ENCODE data around the gene FLAD1. TPM values are rescaled to one million over a fixed set of nuclear protein-coding genes. Genes with fewer than 3 reads are reported as not detected.

FLAD1 gene
- total RNA-seq, 1 experiment from 2014 or later = 72.8 TPM

GRCh38 chr1:154990276-154990675, 7.1 kb downstream of the FLAD1 start:
- in situ Hi-C loops (cut with HindIII; ENCODE audit: low pct_unique_long_range_greater_than_20kb, low sequenced_read_pairs) = no loop called here
- H3K4me3 ChIP-seq (ENCODE audit: low read depth in 2 of 2, low read length in 2 of 2) = no peak overlapping the region
- peaks cover 5% of the 10 kb centered on the region for H3K4me1 ChIP-seq (ENCODE audit: control insufficient read depth, insufficient read depth, low read length)
- DNase-seq (ENCODE audit: low read depth, low spot score) = no peak
- H3K9me3 ChIP-seq (ENCODE audit: control insufficient read depth, insufficient read depth, low read depth, low read length) = no peaks in the 10 kb centered on the region
- no peak for ATAC-seq
- ChIA-PET CTCF (no interaction called here), POLR2A (no interaction called here)
- no peak overlapping the region for H3K27ac ChIP-seq (ENCODE audit: low read length)
- TF ChIP-seq REST (IDR thresholded peaks at IDR 0.05; ENCODE audit: insufficient read depth in 1 of 2, low read depth in 2 of 2, low read length in 1 of 2) (no peak), SIN3A (IDR thresholded peaks at IDR 0.05; ENCODE audit: borderline replicate concordance, insufficient read depth, low read depth, low read length) (no peak), TCF7L2 (IDR thresholded peaks at IDR 0.05; ENCODE audit: low read depth, low read length) (no peak), CTCF (IDR thresholded peaks at IDR 0.05) (no peak), POLR2AphosphoS5 (IDR thresholded peaks at IDR 0.05; ENCODE audit: low read depth, low read length) (no peak)
- peaks cover 4% of the 10 kb centered on the region; the same call in 1 of the 2 replicates for H3K36me3 ChIP-seq (ENCODE audit: control insufficient read depth, insufficient read depth, low read length)
- no peaks in the 10 kb centered on the region for H3K27me3 ChIP-seq (ENCODE audit: control insufficient read depth, insufficient read depth, low read length)
- intact Hi-C loops (cut with micrococcal nuclease; ENCODE audit: unreplicated experiment) = no loop called here
- no TSS peak for BruUV-seq (replicated peaks)

DNA sequence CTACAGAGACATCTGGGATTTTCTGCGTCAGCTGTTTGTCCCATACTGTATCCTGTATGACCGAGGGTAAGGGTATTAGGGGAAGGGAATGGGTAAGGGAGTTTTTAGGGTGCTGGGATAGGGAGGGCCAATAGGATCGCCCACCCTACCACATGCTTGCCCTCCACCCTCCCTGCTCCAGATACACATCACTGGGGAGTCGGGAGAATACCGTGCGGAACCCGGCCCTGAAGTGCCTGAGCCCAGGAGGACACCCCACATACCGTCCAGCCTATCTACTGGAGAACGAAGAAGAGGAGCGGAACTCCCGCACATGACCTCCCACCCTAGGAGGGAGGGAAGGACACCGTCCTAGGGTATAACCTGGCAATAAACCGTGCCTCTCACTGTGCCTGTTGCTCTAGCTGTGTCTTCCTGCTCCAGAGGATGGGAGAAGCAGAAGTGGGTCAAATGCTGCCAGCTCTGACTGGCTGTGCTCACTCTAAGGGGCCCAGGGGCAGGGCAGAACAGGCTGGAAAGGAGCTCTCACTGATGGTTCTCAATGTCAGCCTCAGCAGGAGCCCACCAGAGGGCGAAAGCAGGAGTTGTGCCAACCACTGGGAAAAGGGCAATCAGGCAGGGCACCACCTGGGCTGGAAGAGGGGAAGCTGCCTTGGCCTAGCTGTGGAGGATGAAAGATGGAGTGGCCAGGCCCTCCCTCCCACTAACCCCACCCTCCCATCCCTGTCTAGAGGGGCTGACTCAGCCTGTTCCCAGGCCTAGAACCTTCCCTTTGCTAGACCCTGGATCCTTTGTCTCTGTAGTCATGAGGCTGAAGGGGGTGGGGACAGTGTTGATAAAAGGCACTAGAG, 9.8 kb downstream of the FLAD1 start:
- TF ChIP-seq TCF7L2 (IDR thresholded peaks at IDR 0.05; ENCODE audit: low read depth, low read length) (no peak), POLR2AphosphoS5 (IDR thresholded peaks at IDR 0.05; ENCODE audit: low read depth, low read length) (peak; percentile 31; the same call in 1 of the 2 replicates)
- H3K9me3 ChIP-seq (ENCODE audit: control insufficient read depth, insufficient read depth, low read depth, low read length) = no peaks in the 10 kb centered on the region
- DNase-seq (ENCODE audit: low read depth, low spot score) (no peak), ATAC-seq (peak; percentile 54)
- peaks cover 4% of the 10 kb centered on the region; the same call in 1 of the 2 replicates for H3K36me3 ChIP-seq (ENCODE audit: control insufficient read depth, insufficient read depth, low read length)
- CTCF ChIA-PET = interaction anchor here (0.6 to 1.2 kb wide), 4 partner anchors 19 to 24 kb away, joined by 3 to 7 read pairs (median 5); no protein-coding TSS in a partner anchor
- in situ Hi-C loops (cut with HindIII; ENCODE audit: low pct_unique_long_range_greater_than_20kb, low sequenced_read_pairs) (no loop called here), intact Hi-C loops (cut with micrococcal nuclease; ENCODE audit: unreplicated experiment) (no loop called here)
- no peak overlapping the region for H3K4me3 ChIP-seq (ENCODE audit: low read depth in 2 of 2, low read length in 2 of 2)
- BruUV-seq (replicated peaks) = no TSS peak
- H3K4me1 ChIP-seq (ENCODE audit: control insufficient read depth, insufficient read depth, low read length) = peaks cover 8% of the 10 kb centered on the region
- H3K27ac ChIP-seq (ENCODE audit: low read length) = no peak overlapping the region
- POLR2A ChIA-PET = interaction anchor here (0.6 to 1.6 kb wide), 3 partner anchors 8 to 23 kb away, joined by 3 to 12 read pairs (median 3); partner anchors contain the start of gene FLAD1
- H3K27me3 ChIP-seq (ENCODE audit: control insufficient read depth, insufficient read depth, low read length) = no peaks in the 10 kb centered on the region

Data from Panc1 (cell line).